Measurements from ENCODE around the gene HS3ST6. TPM values are rescaled to one million over a fixed set of nuclear protein-coding genes. Genes with fewer than 3 reads are reported as not detected.

HS3ST6 gene
- total RNA-seq, 4 donors from 2014 or later, result not detected

DNA sequence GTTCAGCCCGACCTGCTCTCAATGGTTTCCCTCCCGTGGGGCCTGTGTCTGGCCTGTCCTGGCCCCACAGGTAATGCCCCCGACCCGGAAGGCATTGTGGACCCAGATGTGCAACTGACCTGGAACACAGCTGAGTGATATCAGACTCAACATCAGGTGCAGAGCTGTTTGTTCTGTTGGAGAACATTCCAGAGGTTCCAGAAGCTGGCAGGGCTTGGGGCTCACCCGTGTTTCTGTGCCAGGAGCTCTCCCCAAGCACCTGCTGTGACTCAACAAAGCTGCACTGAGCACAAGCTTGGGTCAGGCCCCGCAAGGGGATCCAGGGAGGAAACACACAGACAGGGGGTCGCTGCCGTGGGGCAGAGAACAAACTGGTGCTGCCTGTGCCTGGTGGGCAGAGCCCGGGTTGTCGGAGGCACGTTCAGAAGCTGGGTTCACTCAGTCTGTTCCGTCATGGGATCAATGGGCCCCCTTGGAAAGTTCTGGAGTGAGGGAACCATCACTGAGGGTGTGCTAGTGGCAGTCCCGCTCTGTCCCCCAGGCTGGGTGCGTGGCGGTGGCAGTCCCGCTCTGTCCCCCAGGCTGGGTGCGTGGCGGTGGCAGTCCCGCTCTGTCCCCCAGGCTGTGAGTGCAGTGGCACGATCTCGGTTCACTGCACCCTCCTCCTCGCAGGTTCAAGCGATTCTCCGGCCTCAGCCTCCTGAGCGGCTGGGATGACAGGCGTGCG, 22.1 kb downstream of the HS3ST6 start:
- peak overlapping the region in 1 of 4 donors; percentile 47 for H3K27ac ChIP-seq
- no peak for DNase-seq
- H3K36me3 ChIP-seq, result no peaks in the 10 kb centered on the region
- no peak overlapping the region for H3K4me3 ChIP-seq
- no peaks in the 10 kb centered on the region for H3K9me3 ChIP-seq
- TF ChIP-seq POLR2A (IDR thresholded peaks at IDR 0.05), result no peak
- TF ChIP-seq, protein P1, sequence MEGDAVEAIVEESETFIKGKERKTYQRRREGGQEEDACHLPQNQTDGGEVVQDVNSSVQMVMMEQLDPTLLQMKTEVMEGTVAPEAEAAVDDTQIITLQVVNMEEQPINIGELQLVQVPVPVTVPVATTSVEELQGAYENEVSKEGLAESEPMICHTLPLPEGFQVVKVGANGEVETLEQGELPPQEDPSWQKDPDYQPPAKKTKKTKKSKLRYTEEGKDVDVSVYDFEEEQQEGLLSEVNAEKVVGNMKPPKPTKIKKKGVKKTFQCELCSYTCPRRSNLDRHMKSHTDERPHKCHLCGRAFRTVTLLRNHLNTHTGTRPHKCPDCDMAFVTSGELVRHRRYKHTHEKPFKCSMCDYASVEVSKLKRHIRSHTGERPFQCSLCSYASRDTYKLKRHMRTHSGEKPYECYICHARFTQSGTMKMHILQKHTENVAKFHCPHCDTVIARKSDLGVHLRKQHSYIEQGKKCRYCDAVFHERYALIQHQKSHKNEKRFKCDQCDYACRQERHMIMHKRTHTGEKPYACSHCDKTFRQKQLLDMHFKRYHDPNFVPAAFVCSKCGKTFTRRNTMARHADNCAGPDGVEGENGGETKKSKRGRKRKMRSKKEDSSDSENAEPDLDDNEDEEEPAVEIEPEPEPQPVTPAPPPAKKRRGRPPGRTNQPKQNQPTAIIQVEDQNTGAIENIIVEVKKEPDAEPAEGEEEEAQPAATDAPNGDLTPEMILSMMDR (IDR thresholded peaks at IDR 0.05), result no peak
- H3K27me3 ChIP-seq, result no peaks in the 10 kb centered on the region
- no peaks in the 10 kb centered on the region for H3K4me1 ChIP-seq

DNA sequence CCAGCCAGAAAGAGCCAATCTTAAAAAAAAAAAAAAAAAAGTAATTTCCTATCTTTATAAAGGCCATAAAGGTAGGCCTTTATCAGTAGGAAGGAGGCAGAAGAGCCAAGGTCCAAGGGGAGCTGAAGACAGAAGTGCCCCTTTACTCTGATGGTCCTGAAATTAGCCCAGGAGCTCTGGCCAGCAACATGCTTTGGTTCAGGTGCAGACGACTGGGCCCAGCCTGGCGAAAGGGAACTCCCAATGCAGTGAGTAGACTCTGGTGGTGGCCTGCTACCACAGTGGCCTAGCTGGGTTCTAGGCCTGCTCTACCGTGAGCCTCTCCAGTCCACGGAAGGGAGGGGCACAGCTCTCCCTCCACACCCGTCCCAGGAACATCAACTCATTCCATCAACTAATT, 23.1 kb downstream of the HS3ST6 start:
- Histone ChIP-seq H3K27ac (peak overlapping the region in 2 of 4 donors; percentile 2 to 79), H3K4me1 (no peaks in the 10 kb centered on the region), H3K36me3 (no peaks in the 10 kb centered on the region), H3K4me3 (no peak overlapping the region), H3K27me3 (no peaks in the 10 kb centered on the region), H3K9me3 (no peaks in the 10 kb centered on the region)
- DNase-seq, result peak in 2 of 3 donors; percentile 58 to 63
- TF ChIP-seq, protein P1 (IDR thresholded peaks at IDR 0.05), result no peak
- TF ChIP-seq POLR2A (IDR thresholded peaks at IDR 0.05), result no peak

- Histone ChIP-seq H3K4me3 (no peak overlapping the region), H3K27ac (no peak overlapping the region), H3K4me1 (no peaks in the 10 kb centered on the region), H3K27me3 (no peaks in the 10 kb centered on the region), H3K36me3 (no peaks in the 10 kb centered on the region), H3K9me3 (no peaks in the 10 kb centered on the region)
- DNase-seq, result no peak
- TF ChIP-seq POLR2A (IDR thresholded peaks at IDR 0.05), result no peak
- TF ChIP-seq, protein P1 (IDR thresholded peaks at IDR 0.05), result no peak
These were observed 27.5 kb downstream of the HS3ST6 start for GRCh38 chr16:1890708-1891050.

DNA sequence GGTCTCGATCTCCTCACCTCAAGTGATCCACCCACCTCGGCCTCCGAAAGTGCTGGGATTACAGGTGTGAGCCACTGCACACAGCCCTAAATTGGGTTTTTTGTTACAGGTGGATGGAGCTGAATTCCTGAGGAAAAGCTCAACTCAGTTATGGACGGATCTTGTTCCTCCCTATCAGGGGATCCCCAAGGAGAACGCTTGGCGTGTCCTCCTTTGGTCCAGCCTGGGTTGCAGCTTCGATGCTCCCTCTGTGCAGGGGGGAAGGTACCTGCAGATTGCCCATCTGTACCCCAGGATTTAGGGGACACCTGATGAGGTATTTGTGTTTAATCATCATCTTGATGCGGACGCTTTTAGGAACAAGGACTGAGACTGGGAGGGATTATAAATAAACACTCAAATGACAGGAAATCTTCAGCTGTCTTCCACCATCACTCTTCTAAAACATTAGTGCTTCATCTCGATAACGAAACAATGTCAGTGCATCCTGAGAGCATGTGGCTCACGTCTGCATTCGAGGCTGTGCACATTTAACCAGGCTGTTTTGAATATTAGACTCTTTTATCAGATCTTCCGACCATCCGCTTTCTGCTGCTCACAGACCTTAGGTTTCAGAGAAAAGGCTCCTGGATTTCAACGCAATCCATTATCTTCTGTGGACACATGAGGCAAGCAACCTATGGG, 28.0 kb downstream of the HS3ST6 start:
- no peak overlapping the region for H3K4me3 ChIP-seq
- DNase-seq, result no peak
- H3K27ac ChIP-seq, result no peak overlapping the region
- no peaks in the 10 kb centered on the region for H3K27me3 ChIP-seq
- no peaks in the 10 kb centered on the region for H3K36me3 ChIP-seq
- TF ChIP-seq, protein P1 (IDR thresholded peaks at IDR 0.05), result no peak
- TF ChIP-seq POLR2A (IDR thresholded peaks at IDR 0.05), result no peak
- no peaks in the 10 kb centered on the region for H3K9me3 ChIP-seq
- no peaks in the 10 kb centered on the region for H3K4me1 ChIP-seq

- H3K27me3 ChIP-seq, result no peaks in the 10 kb centered on the region
- DNase-seq, result no peak
- H3K36me3 ChIP-seq, result no peaks in the 10 kb centered on the region
- no peak overlapping the region for H3K27ac ChIP-seq
- no peaks in the 10 kb centered on the region for H3K4me1 ChIP-seq
- TF ChIP-seq, protein P1 (IDR thresholded peaks at IDR 0.05), result no peak
- TF ChIP-seq POLR2A (IDR thresholded peaks at IDR 0.05), result no peak
- H3K4me3 ChIP-seq, result no peak overlapping the region
- no peaks in the 10 kb centered on the region for H3K9me3 ChIP-seq
These were observed 30.4 kb downstream of the HS3ST6 start for GRCh38 chr16:1887711-1888354.

All from Peyer's patch (tissue), 4 donors.